Esophagus muscularis mucosa (tissue), 4 donors: ENCODE measurements around the gene HAAO.

Experiments used
- EP300 ChIP-seq: sonication (generic); formaldehyde crosslinking; IDR thresholded peaks from one replicate; pipeline ENCODE4 v1.6.1; 2017; ENCODE audit warnings: antibody characterized with exemption
- POLR2A ChIP-seq: fragments of 450-650 bp; IDR thresholded peaks from one replicate; pipeline ENCODE4 v1.6.1; 2017; ENCODE audit warnings: antibody characterized with exemption, moderate library complexity, mild to moderate bottlenecking, low read depth
- POLR2AphosphoS5 ChIP-seq, 2 donors: sonication (generic); formaldehyde crosslinking; IDR thresholded peaks; one replicate each; pipeline ENCODE4 v1.6.1; 2017; ENCODE audit warnings: antibody characterized with exemption in 2 of 2
- TF ChIP-seq, protein P1 (sequence below), 3 experiments: fragments of 200-600 bp in 2 of 3; fragments of 450-650 bp in 1 of 3; sonication (generic) in 2 of 3; IDR thresholded peaks; one replicate each; pipeline ENCODE4 v1.5.1; 2017 to 2019; ENCODE audit warnings: antibody characterized with exemption in 3 of 3, mild to moderate bottlenecking in 2 of 3, moderate library complexity in 1 of 3

DNA sequence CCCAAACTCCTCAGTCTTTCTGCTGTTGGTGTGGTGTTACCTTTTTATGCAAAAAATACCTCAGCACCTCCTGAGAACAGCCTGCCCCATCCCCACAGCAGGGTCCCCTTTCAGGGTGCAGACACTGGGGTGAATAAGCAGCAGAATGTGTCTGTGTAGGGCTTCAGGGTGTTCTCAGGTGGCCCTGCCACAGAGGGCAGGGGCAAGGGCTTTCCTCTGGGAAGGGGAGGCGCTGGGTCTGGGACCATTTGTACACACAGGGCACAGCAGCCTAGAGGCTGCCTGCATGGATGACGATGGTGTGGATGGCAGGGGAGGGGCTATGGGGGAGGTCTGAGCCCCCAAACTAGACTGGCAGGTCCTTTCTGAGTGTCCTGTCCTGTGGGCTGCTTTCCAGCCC is 2.6 kb downstream of the HAAO start:
- TF ChIP-seq POLR2A (no peak), EP300 (no peak), POLR2AphosphoS5 (IDR thresholded peaks at IDR 0.05) (no peak)
- TF ChIP-seq, protein P1, sequence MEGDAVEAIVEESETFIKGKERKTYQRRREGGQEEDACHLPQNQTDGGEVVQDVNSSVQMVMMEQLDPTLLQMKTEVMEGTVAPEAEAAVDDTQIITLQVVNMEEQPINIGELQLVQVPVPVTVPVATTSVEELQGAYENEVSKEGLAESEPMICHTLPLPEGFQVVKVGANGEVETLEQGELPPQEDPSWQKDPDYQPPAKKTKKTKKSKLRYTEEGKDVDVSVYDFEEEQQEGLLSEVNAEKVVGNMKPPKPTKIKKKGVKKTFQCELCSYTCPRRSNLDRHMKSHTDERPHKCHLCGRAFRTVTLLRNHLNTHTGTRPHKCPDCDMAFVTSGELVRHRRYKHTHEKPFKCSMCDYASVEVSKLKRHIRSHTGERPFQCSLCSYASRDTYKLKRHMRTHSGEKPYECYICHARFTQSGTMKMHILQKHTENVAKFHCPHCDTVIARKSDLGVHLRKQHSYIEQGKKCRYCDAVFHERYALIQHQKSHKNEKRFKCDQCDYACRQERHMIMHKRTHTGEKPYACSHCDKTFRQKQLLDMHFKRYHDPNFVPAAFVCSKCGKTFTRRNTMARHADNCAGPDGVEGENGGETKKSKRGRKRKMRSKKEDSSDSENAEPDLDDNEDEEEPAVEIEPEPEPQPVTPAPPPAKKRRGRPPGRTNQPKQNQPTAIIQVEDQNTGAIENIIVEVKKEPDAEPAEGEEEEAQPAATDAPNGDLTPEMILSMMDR (IDR thresholded peaks at IDR 0.05) = no peak
